ENCODE data around the gene ZBTB48.

The ZBTB48 gene

DNA sequence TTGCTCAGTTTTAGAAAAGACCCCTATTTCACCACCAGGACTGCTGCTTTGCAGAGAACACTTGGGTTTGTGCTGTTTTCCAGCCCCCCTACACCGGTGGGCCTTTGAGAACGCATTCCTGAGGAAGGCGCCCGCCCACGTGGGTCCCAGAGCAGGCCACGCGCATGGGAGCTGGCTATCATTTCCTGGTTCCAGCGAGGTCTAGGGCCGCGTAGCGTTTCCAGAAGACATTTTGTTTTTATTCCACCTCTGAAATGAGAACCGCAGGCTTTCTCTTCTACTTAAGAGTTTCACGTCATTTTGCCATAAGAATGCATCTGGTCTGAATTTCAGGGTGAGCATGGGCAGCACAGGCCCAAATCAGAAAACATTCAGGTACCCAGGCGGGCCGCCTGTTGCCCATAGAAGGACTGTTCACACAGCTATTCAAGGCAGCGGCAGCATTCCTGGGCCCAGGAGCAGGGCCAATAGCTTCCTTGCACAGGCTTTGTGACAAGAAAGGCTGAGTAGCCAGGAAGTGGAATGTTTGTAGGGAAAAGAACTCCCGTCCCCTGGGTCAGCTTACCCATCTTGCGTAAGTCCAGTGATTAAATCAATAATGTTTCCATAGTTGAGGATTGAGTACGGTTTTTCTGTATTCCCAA is 24.2 kb downstream of the ZBTB48 start:
- H3K9me3 ChIP-seq (ENCODE audit: control insufficient read depth, low read length), result no peaks in the 10 kb centered on the region
- H3K27ac ChIP-seq, result peak overlapping the region; percentile 88
- peak overlapping the region; percentile 93 for H2AFZ ChIP-seq
- peak overlapping the region; percentile 80 for H3K4me2 ChIP-seq (ENCODE audit: low read length)
- H3K36me3 ChIP-seq (ENCODE audit: control insufficient read depth, insufficient read depth, low read length), result no peaks in the 10 kb centered on the region
- H3K4me3 ChIP-seq (ENCODE audit: low read depth, low read length), result peak overlapping the region; percentile 75
- no peak overlapping the region for H3K9ac ChIP-seq
- no peaks in the 10 kb centered on the region for H3K27me3 ChIP-seq (ENCODE audit: control insufficient read depth, insufficient read depth, low read length)
- TF ChIP-seq CTCF (IDR thresholded peaks at IDR 0.05), result no peak
- H3K79me2 ChIP-seq, result peaks cover 6% of the 10 kb centered on the region
- H3K4me1 ChIP-seq, result peaks cover 6% of the 10 kb centered on the region

DNA sequence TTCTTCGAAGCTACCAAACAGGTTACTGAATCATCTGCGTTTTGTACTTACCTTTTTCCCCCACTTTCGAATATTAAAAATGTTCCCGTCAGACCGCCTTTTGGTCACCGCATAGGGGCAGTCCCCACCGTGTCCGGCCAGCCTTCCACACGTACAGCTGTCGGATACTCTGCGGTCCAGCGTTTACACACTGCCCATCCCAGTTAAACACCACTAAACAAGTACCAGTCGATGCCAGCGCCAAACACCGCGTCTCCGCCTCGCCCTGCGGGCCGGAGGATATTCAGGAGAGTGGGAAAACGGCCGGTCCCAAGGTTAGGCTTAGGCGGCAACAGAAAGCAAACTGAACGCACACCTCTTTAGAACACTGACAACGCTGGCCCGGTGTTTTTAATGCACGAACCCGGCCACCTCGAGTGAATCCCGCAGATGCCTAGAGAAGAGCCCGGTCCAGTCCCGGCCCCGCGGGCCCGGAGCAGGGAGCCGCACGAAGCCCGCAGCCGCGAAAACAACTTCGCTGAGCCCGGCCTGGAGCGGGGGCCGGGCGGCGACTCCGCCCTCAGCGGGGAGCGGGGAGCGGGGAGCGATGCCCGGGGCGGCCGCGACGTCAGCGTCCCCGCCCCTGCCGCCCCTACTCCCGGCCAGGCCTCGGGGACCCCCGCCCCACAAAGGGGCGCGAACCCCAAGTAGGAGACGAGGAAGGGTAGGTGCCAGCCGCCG is 33.0 kb downstream of the ZBTB48 start:
- Histone ChIP-seq H3K4me2 (ENCODE audit: low read length) (peak overlapping the region; percentile 88), H3K9me3 (ENCODE audit: control insufficient read depth, low read length) (no peaks in the 10 kb centered on the region), H3K27me3 (ENCODE audit: control insufficient read depth, insufficient read depth, low read length) (no peaks in the 10 kb centered on the region), H3K4me3 (ENCODE audit: low read depth, low read length) (peak overlapping the region; percentile 90), H3K9ac (no peak overlapping the region), H2AFZ (peak overlapping the region; percentile 86), H3K27ac (peak overlapping the region; percentile 79), H3K79me2 (no peaks in the 10 kb centered on the region), H3K36me3 (ENCODE audit: control insufficient read depth, insufficient read depth, low read length) (no peaks in the 10 kb centered on the region), H3K4me1 (no peaks in the 10 kb centered on the region)
- no peak for TF ChIP-seq CTCF (IDR thresholded peaks at IDR 0.05)

DNA sequence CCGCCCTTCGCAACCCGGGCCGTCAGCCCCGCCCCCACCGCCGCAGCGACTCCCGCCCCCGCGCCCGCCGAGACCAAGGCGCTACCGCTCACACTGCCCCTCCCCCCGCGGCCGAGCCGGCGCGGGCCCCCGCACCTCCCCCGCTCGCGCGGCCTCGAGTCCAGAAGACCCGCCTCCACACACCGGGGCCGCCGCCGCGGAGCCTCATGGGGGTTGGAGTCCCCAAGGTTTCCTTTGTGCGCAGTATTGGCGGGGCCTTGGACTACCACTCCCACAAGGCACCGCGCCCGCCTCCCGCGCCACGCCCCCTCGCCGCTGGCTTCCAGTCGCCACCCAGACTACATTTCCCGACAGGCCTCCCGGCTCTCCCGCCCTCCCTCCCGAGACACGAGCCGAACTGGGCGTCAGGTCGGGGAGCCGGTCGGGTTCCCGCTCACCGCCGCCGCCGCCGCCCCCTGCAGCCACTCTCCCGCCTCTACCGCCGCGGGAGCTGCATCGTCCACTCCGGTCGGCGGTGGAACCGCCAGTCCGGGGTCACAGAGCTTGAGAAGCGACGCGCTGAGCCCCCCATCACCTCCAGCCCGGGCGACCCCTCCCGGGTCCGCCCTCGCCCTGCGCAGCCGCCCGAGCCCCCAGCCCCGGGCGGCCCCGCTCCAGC is 33.7 kb downstream of the ZBTB48 start, which contains the start of gene PHF13:
PHF13 (plus strand) TSS at position 371 of the 658 bp plus-strand sequence. CDS start 336 bp downstream, outside the sequence.
- peak within 1 kb of the TSS; percentile 79 for H3K27ac ChIP-seq
- TF ChIP-seq CTCF (IDR thresholded peaks at IDR 0.05), result no peak
- no peaks in the 10 kb centered on the region for H3K27me3 ChIP-seq (ENCODE audit: control insufficient read depth, insufficient read depth, low read length)
- no peaks in the 10 kb centered on the region for H3K4me1 ChIP-seq
- no peaks in the 10 kb centered on the region for H3K9me3 ChIP-seq (ENCODE audit: control insufficient read depth, low read length)
- peak within 1 kb of the TSS; percentile 90 for H3K4me3 ChIP-seq (ENCODE audit: low read depth, low read length)
- no peaks in the 10 kb centered on the region for H3K79me2 ChIP-seq
- H3K9ac ChIP-seq, result no peak within 1 kb of the TSS
- H3K4me2 ChIP-seq (ENCODE audit: low read length), result peak within 1 kb of the TSS; percentile 88
- H2AFZ ChIP-seq, result peak within 1 kb of the TSS; percentile 86
- H3K36me3 ChIP-seq (ENCODE audit: control insufficient read depth, insufficient read depth, low read length), result no peaks in the 10 kb centered on the region

DNA sequence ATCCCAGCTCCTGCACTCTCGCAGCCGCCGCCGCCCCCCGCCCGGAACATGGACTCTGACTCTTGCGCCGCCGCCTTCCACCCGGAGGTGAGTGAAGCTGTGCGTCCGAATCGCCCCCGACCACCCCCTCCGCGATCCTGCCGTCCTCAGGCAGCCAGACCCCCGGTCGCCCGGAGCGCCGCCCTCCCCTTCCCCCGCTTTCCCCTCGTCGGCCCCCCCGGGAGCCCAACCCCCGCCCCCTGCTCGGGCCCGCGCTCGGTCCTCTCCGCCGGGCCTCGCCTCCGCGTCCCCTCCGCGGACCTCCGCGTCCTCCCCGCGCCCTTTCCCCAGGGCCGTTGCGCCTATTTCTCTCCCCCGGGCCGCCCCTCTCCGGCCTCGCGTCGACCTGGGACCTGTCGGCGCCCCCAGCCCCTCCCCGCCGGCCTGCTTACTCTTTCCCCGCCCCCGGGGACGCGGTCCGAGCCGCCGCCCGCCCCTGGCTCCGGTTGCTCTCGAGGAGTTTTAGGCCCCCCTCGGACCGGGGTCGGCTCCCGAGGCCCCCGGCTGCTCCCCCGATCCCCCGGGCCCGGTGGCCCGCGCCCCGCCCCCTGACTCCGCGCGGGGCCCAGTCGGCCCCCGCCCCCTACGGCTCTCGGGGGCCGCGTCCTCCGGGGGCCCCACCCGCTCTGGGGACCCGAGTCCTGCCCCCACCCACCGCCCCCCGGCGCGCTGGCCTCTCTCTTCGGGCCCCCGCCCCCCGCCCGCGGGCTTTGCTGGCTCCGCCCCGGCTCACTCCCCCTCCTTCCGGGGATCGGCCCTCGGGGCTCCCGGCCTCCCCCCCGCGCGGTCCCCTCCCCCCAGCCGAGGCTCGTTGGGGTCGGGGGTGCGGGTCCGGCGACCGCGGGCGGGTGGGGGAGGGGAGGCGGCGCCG is 34.5 kb downstream of the ZBTB48 start:
- H3K4me1 ChIP-seq, result no peaks in the 10 kb centered on the region
- no peaks in the 10 kb centered on the region for H3K36me3 ChIP-seq (ENCODE audit: control insufficient read depth, insufficient read depth, low read length)
- H2AFZ ChIP-seq, result peak overlapping the region; percentile 64
- peak overlapping the region; percentile 90 for H3K4me3 ChIP-seq (ENCODE audit: low read depth, low read length)
- H3K4me2 ChIP-seq (ENCODE audit: low read length), result peak overlapping the region; percentile 73
- no peaks in the 10 kb centered on the region for H3K79me2 ChIP-seq
- H3K9ac ChIP-seq, result no peak overlapping the region
- TF ChIP-seq CTCF (IDR thresholded peaks at IDR 0.05), result no peak
- no peaks in the 10 kb centered on the region for H3K27me3 ChIP-seq (ENCODE audit: control insufficient read depth, insufficient read depth, low read length)
- H3K9me3 ChIP-seq (ENCODE audit: control insufficient read depth, low read length), result no peaks in the 10 kb centered on the region
- peak overlapping the region; percentile 69 for H3K27ac ChIP-seq

Data from parathyroid adenoma (tissue), 2 donors.